WTC11 (cell line): ENCODE results near the gene TSPAN33. TPM values are rescaled to one million over a fixed set of nuclear protein-coding genes. Genes with fewer than 3 reads are reported as not detected.

Experiments used
- ATAC-seq: fragments of 200-7000 bp; cut with Tn5 transposase; 2 replicates; pipeline ENCODE4 v1.10.0; 2021; ENCODE audit warnings: mild to moderate bottlenecking, moderate library complexity
- CTCF ChIA-PET: fragments of 300-600 bp; sonication (Branson Sonifier 250); formaldehyde crosslinking; loops from one replicate; lab custom pipeline; 2021; ENCODE audit warnings: antibody characterized with exemption; lab: Charles Lee
- POLR2A ChIA-PET: fragments of 350-600 bp; sonication (Branson Sonifier 250); formaldehyde crosslinking; loops from one replicate; lab custom pipeline; 2021; ENCODE audit warnings: antibody characterized with exemption; lab: Charles Lee
- DNase-seq: peaks from one replicate; pipeline ENCODE4 v3.0.0; 2021; ENCODE audit warnings: low spot score
- H3K27ac Mint-ChIP-seq: 2 replicates; pipeline ENCODE4 v1.8.0; 2021; ENCODE audit warnings: mixed read lengths
- H3K27me3 Mint-ChIP-seq: 2 replicates; pipeline ENCODE4 v1.8.0; 2021; ENCODE audit warnings: low read depth, mild to moderate bottlenecking, moderate library complexity, mixed read lengths
- H3K36me3 Mint-ChIP-seq: 2 replicates; pipeline ENCODE4 v1.8.0; 2021; ENCODE audit warnings: mixed read lengths
- H3K4me1 Mint-ChIP-seq: 2 replicates; pipeline ENCODE4 v1.8.0; 2022; ENCODE audit warnings: mixed read lengths
- H3K4me3 Mint-ChIP-seq: 2 replicates; pipeline ENCODE4 v1.8.0; 2021; ENCODE audit warnings: mild to moderate bottlenecking, moderate library complexity, mixed read lengths
- H3K9me3 Mint-ChIP-seq: 2 replicates; pipeline ENCODE4 v1.8.0; 2021; ENCODE audit warnings: mixed read lengths
- ATF6 ChIP-seq: sonication (generic); formaldehyde crosslinking; IDR thresholded peaks from 2 replicates; pipeline ENCODE4 v1.8.1; 2023; ENCODE audit warnings: mild to moderate bottlenecking, missing genetic modification reagents
- FOXK1 ChIP-seq: sonication (generic); formaldehyde crosslinking; IDR thresholded peaks from 2 replicates; pipeline ENCODE4 v1.8.0; 2022; ENCODE audit warnings: mild to moderate bottlenecking, moderate library complexity, missing genetic modification reagents
- HMGA2 ChIP-seq: fragments of 250-450 bp; sonication (Bioruptor Pico); IDR thresholded peaks from 2 replicates; pipeline ENCODE4 v1.4.0; 2021; ENCODE audit warnings: mild to moderate bottlenecking, moderate library complexity
- JUN ChIP-seq: sonication (generic); formaldehyde crosslinking; IDR thresholded peaks from 2 replicates; pipeline ENCODE4 v1.8.0; 2023; ENCODE audit warnings: mild to moderate bottlenecking, missing genetic modification reagents
- MYBL2 ChIP-seq: sonication (generic); formaldehyde crosslinking; IDR thresholded peaks from 2 replicates; pipeline ENCODE4 v1.8.1; 2023; ENCODE audit warnings: mild to moderate bottlenecking, moderate library complexity, missing genetic modification reagents
- NR2C2 ChIP-seq: sonication (generic); formaldehyde crosslinking; IDR thresholded peaks from 2 replicates; pipeline ENCODE4 v1.8.0; 2022; ENCODE audit warnings: mild to moderate bottlenecking, missing genetic modification reagents
- RELA ChIP-seq: sonication (generic); formaldehyde crosslinking; IDR thresholded peaks from 2 replicates; pipeline ENCODE4 v1.8.1; 2022; ENCODE audit warnings: missing genetic modification reagents, mild to moderate bottlenecking, borderline replicate concordance
- ZNF121 ChIP-seq: sonication (generic); formaldehyde crosslinking; IDR thresholded peaks from 2 replicates; pipeline ENCODE4 v1.8.0; 2023; ENCODE audit warnings: missing genetic modification reagents
- total RNA-seq: library from RNA; stranded (reverse); gene quantifications from 3 replicates; pipeline ENCODE4 v1.2.3, GENCODE V29; 2021
- TF ChIP-seq, protein P1 (sequence below): sonication (generic); formaldehyde crosslinking; IDR thresholded peaks from 2 replicates; pipeline ENCODE4 v1.8.1; 2022; ENCODE audit warnings: mild to moderate bottlenecking, missing genetic modification reagents, moderate library complexity, borderline replicate concordance
- TF ChIP-seq, protein P2 (sequence below): sonication (generic); formaldehyde crosslinking; IDR thresholded peaks from 2 replicates; pipeline ENCODE4 v1.8.0; 2022; ENCODE audit warnings: missing genetic modification reagents
- TF ChIP-seq, protein P3 (sequence below): sonication (generic); formaldehyde crosslinking; IDR thresholded peaks from 2 replicates; pipeline ENCODE4 v1.8.1; 2023; ENCODE audit warnings: mild to moderate bottlenecking, moderate library complexity, missing genetic modification reagents
- TF ChIP-seq, protein P4 (sequence below): sonication (generic); formaldehyde crosslinking; IDR thresholded peaks from 2 replicates; pipeline ENCODE4 v1.8.0; 2023; ENCODE audit warnings: missing genetic modification reagents, mild to moderate bottlenecking, borderline replicate concordance

Gene TSPAN33
- total RNA-seq, 1 experiment from 2014 or later = 30.0 TPM

DNA sequence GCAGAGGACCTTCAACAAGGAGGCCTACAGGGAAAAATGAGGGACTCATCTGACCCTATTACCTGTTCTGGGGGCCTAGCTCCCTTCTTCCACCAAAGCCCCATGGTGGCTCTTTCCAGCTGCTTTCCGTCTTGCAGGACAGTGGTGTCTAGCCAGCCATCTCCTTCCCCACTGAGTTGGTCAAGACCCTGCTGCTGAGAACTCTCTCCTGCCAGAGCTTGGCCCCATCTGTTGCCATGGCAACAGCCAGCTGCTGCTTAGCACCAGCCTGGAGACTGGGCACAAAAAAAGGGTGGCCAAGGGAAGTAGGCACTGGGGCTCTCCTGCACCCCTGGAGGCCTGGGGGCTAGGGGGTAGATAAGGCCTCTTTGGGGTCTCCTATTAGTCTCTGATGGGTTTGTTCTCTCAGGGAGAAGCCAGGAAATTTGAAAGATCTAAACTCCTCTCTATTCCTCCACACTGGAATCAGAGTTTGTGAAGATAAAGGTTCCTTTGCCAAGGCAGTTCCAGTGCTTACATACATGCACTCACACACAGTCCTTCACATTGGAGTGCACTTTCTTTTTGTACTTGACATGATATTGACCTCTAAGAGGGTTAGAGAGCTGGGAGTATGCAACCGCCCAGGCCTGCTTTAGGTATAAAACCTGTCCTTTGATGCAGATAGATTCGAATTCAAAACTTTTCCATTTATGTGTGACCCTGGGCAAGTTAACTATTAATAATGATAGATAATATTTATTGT lies 15.8 kb downstream of the TSPAN33 start:
- CTCF ChIA-PET = interaction anchor here (1.6 to 2.0 kb wide), 2 partner anchors 51 to 54 kb away, joined by 6 to 9 read pairs; no protein-coding TSS in a partner anchor
- TF ChIP-seq HMGA2 (CRISPR knock-in tag) (no peak), RELA (no peak), MYBL2 (CRISPR knock-in tag) (no peak), FOXK1 (no peak), JUN (CRISPR knock-in tag) (no peak), ZNF121 (CRISPR knock-in tag) (no peak), NR2C2 (CRISPR knock-in tag) (no peak), ATF6 (CRISPR knock-in tag) (no peak)
- TF ChIP-seq, protein P1, sequence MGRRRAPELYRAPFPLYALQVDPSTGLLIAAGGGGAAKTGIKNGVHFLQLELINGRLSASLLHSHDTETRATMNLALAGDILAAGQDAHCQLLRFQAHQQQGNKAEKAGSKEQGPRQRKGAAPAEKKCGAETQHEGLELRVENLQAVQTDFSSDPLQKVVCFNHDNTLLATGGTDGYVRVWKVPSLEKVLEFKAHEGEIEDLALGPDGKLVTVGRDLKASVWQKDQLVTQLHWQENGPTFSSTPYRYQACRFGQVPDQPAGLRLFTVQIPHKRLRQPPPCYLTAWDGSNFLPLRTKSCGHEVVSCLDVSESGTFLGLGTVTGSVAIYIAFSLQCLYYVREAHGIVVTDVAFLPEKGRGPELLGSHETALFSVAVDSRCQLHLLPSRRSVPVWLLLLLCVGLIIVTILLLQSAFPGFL (CRISPR knock-in tag) = no peak
- TF ChIP-seq, protein P2, sequence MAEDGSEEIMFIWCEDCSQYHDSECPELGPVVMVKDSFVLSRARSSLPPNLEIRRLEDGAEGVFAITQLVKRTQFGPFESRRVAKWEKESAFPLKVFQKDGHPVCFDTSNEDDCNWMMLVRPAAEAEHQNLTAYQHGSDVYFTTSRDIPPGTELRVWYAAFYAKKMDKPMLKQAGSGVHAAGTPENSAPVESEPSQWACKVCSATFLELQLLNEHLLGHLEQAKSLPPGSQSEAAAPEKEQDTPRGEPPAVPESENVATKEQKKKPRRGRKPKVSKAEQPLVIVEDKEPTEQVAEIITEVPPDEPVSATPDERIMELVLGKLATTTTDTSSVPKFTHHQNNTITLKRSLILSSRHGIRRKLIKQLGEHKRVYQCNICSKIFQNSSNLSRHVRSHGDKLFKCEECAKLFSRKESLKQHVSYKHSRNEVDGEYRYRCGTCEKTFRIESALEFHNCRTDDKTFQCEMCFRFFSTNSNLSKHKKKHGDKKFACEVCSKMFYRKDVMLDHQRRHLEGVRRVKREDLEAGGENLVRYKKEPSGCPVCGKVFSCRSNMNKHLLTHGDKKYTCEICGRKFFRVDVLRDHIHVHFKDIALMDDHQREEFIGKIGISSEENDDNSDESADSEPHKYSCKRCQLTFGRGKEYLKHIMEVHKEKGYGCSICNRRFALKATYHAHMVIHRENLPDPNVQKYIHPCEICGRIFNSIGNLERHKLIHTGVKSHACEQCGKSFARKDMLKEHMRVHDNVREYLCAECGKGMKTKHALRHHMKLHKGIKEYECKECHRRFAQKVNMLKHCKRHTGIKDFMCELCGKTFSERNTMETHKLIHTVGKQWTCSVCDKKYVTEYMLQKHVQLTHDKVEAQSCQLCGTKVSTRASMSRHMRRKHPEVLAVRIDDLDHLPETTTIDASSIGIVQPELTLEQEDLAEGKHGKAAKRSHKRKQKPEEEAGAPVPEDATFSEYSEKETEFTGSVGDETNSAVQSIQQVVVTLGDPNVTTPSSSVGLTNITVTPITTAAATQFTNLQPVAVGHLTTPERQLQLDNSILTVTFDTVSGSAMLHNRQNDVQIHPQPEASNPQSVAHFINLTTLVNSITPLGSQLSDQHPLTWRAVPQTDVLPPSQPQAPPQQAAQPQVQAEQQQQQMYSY (CRISPR knock-in tag) = no peak
- TF ChIP-seq, protein P3, sequence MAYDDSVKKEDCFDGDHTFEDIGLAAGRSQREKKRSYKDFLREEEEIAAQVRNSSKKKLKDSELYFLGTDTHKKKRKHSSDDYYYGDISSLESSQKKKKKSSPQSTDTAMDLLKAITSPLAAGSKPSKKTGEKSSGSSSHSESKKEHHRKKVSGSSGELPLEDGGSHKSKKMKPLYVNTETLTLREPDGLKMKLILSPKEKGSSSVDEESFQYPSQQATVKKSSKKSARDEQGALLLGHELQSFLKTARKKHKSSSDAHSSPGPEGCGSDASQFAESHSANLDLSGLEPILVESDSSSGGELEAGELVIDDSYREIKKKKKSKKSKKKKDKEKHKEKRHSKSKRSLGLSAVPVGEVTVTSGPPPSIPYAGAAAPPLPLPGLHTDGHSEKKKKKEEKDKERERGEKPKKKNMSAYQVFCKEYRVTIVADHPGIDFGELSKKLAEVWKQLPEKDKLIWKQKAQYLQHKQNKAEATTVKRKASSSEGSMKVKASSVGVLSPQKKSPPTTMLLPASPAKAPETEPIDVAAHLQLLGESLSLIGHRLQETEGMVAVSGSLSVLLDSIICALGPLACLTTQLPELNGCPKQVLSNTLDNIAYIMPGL (CRISPR knock-in tag) = no peak
- TF ChIP-seq, protein P4, sequence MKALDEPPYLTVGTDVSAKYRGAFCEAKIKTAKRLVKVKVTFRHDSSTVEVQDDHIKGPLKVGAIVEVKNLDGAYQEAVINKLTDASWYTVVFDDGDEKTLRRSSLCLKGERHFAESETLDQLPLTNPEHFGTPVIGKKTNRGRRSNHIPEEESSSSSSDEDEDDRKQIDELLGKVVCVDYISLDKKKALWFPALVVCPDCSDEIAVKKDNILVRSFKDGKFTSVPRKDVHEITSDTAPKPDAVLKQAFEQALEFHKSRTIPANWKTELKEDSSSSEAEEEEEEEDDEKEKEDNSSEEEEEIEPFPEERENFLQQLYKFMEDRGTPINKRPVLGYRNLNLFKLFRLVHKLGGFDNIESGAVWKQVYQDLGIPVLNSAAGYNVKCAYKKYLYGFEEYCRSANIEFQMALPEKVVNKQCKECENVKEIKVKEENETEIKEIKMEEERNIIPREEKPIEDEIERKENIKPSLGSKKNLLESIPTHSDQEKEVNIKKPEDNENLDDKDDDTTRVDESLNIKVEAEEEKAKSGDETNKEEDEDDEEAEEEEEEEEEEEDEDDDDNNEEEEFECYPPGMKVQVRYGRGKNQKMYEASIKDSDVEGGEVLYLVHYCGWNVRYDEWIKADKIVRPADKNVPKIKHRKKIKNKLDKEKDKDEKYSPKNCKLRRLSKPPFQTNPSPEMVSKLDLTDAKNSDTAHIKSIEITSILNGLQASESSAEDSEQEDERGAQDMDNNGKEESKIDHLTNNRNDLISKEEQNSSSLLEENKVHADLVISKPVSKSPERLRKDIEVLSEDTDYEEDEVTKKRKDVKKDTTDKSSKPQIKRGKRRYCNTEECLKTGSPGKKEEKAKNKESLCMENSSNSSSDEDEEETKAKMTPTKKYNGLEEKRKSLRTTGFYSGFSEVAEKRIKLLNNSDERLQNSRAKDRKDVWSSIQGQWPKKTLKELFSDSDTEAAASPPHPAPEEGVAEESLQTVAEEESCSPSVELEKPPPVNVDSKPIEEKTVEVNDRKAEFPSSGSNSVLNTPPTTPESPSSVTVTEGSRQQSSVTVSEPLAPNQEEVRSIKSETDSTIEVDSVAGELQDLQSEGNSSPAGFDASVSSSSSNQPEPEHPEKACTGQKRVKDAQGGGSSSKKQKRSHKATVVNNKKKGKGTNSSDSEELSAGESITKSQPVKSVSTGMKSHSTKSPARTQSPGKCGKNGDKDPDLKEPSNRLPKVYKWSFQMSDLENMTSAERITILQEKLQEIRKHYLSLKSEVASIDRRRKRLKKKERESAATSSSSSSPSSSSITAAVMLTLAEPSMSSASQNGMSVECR (CRISPR knock-in tag) = no peak
- no peak overlapping the region for H3K4me3 Mint-ChIP-seq
- POLR2A ChIA-PET = no interaction called here
- no peak overlapping the region for H3K27ac Mint-ChIP-seq
- ATAC-seq = peak; percentile 60; the same call in 1 of the 2 replicates
- H3K36me3 Mint-ChIP-seq = peaks cover 6% of the 10 kb centered on the region
- peaks cover 11% of the 10 kb centered on the region for H3K9me3 Mint-ChIP-seq
- H3K27me3 Mint-ChIP-seq = no peaks in the 10 kb centered on the region; the same call in 1 of the 2 replicates
- H3K4me1 Mint-ChIP-seq = no peaks in the 10 kb centered on the region
- DNase-seq = peak; percentile 35
